Stimulated activated memory B cell treated with anti-CD40 and anti-IgM and Interleukin-4, amounts not matched to agents 10 μg/mL and 1 μg/mL and 100 μg/mL, for 72 hours (primary cell): ENCODE results near the gene KIAA1614.

ENCODE experiments used
- ATAC-seq: fragments of 150-1000 bp; cut with Tn5 transposase; 2 replicates; pipeline ENCODE4 v1.10.0; 2021
- H3K27ac Mint-ChIP-seq: one replicate; pipeline ENCODE4 v1.8.0; 2022; ENCODE audit warnings: mild to moderate bottlenecking, mixed read lengths
- H3K27me3 Mint-ChIP-seq: one replicate; pipeline ENCODE4 v1.8.0; 2022; ENCODE audit warnings: mixed read lengths
- H3K36me3 Mint-ChIP-seq: one replicate; pipeline ENCODE4 v1.8.0; 2022; ENCODE audit warnings: mixed read lengths
- H3K4me1 Mint-ChIP-seq: one replicate; pipeline ENCODE4 v1.8.0; 2022; ENCODE audit warnings: mixed read lengths
- H3K4me3 Mint-ChIP-seq: one replicate; pipeline ENCODE4 v1.8.0; 2022; ENCODE audit warnings: mild to moderate bottlenecking, moderate library complexity, mixed read lengths
- H3K9me3 Mint-ChIP-seq: one replicate; pipeline ENCODE4 v1.8.0; 2022; ENCODE audit warnings: mixed read lengths

Gene KIAA1614, protein sequence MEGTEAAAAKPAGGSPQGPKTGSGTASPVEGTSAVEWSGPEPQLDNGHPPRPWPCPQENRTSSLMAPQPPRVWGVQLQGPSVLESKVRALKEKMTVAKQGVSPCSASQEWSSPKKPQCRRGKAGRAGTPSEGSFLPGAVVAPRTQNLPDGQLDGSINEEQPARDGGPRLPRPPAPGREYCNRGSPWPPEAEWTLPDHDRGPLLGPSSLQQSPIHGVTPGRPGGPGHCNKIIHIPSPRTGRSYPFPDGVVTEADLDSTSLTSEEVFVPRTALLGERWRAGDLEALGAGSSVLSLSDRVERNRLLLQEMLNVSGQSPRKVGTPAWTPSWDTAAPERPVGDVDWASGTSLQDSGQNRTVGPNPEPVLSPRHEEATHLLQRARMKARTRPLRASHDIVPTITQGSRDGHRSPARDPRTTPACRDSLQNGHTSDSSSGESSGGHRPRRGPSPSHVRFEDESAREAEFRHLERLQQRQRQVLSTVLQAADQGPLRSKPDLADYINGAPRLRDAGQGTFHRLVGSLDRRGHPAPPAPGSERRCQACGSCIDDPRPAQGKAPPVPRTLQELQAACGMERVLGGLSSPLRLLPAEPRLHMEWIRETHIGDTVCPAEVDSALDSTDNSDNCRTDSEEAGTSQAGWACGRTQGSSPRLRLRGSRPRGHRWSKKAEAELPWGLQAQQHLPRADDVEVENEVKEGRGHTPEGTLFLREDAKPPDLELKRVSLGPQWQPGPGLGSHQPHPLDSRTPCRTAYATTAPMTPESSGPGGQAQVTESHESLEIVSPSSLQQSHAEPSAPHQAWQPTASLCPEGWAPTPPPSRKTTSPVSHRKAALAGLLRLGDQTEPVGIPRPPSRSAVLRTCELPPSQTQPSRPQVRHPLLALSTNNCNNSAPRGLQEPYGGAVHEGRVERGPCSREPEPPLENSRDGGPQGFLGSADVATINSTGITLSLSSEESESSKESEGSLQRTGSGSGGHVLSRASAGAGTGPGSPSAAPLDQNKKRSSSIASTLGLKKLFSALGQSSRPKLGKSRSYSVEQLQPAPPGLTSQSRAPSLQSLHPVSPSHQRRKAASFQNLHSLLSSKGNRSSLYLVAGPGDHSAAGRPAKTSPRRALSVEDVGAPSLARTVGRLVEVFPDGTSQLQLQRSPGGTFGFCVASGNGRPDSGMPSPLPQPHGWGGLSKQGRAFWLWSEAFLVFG

DNA sequence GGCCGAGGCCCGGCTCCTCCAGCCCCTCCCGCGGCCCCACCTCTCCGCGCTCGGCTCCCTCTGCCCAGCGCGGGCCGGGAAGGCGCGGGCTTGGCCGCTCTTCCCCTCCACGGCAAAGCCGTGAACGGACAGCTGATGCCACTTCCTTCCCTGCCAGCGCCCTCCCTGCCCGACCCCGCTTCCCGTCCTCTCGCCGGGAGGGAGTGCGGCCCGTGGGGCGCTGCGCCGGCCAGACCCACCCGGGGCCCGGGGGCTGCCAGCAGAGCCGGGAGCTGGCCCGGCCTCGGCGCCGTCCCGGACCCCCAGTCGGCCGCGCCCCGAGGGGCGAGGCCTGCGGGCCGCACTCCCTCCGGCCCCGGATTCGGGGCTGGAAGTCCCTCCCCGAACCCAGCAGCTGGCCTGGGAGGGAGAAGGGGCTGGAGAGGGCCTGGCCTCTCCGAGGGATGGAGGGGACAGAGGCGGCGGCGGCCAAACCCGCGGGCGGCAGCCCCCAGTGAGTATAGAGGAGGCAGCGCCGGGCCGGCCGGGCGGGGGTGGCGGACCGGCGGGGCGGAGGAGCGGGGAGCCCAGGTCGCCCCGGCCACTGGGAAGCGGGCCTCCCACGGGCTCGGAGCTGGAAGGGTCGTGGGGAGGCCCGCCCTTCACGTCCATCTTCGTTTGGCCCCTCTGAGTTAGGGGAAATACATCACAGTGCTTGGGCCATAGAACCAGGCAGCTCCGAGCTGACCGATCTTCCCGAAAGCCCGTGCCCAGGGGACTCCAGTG is at the start of gene KIAA1614:
KIAA1614 (plus strand) TSS at position 97 of the 765 bp plus-strand sequence; CDS start at position 444, 347 bp downstream.
- peak; percentile 46 for ATAC-seq
- Mint-ChIP-seq H3K36me3 (no peaks in the 10 kb centered on the region), H3K4me3 (peak within 1 kb of the TSS; percentile 68), H3K27me3 (peaks cover 52% of the 10 kb centered on the region), H3K9me3 (no peaks in the 10 kb centered on the region), H3K4me1 (peaks cover 7% of the 10 kb centered on the region), H3K27ac (no peak within 1 kb of the TSS)

DNA sequence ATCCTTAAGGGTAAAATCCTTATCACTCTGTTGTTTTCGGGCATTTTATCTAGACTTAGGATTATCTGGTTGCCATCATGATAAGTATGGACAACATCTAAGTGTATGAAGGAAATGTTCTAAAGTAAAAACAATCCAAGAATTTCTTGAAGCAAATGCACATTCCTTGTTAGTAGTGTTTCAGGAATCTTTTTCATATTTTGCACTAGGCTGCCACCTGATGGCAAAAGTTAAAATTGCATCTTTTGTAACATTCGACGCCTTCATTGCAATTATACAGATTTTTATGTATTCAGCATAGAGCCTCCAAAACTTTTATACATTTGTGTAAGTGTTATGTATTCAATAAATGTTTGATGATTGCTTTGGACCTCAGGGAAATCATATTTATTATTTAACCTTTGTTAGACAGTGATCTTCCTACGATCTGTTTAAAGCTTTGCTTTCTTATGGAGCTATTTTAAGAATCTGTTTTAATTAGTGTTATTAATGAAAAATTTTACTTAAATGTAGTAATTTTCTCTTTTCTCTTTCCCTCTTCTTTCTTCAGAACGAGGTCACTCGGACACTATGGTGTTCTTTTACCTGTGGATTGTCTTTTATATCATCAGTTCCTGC is 49.4 kb upstream of the KIAA1614 start:
- peaks cover 7% of the 10 kb centered on the region for H3K36me3 Mint-ChIP-seq
- H3K27ac Mint-ChIP-seq: no peak overlapping the region
- no peaks in the 10 kb centered on the region for H3K9me3 Mint-ChIP-seq
- no peak for ATAC-seq
- H3K27me3 Mint-ChIP-seq: no peaks in the 10 kb centered on the region
- no peak overlapping the region for H3K4me3 Mint-ChIP-seq
- H3K4me1 Mint-ChIP-seq: no peaks in the 10 kb centered on the region

DNA sequence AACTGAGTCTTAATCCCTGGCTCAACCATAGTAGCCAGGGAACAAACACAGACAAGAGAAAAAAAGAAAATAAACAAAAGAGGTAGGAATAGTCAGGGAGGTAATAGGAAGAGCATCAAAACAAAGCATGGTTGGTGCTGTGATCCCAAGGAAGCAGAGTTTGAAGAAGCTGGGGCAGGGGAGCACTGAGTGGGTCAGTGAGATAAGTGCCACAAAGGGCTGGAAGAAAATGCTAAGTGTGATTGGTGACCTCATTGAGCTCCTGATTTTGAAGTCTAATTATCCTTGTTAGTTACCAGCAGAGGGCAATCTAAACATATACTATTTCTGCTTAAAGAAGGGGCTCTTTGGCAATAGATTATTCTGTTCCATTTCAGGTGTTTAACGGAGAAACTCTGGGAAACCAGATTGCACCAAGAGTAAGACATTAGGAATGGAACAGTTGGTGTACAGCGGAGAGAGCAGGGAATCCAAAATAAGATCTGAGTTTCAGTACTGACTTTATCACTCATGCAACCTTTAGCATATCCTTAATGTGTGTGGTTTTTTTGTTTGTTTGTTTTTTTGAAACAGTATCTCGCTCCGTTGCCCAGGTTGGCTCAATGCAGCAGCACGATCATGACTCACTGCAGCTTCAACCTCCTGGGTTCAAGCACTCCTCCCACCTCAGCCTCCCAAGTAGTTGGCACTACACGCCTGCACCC is 30.7 kb upstream of the KIAA1614 start:
- Mint-ChIP-seq H3K27ac (no peak overlapping the region), H3K36me3 (peaks cover 19% of the 10 kb centered on the region), H3K9me3 (no peaks in the 10 kb centered on the region), H3K27me3 (no peaks in the 10 kb centered on the region), H3K4me1 (peaks cover 6% of the 10 kb centered on the region), H3K4me3 (no peak overlapping the region)
- no peak for ATAC-seq

DNA sequence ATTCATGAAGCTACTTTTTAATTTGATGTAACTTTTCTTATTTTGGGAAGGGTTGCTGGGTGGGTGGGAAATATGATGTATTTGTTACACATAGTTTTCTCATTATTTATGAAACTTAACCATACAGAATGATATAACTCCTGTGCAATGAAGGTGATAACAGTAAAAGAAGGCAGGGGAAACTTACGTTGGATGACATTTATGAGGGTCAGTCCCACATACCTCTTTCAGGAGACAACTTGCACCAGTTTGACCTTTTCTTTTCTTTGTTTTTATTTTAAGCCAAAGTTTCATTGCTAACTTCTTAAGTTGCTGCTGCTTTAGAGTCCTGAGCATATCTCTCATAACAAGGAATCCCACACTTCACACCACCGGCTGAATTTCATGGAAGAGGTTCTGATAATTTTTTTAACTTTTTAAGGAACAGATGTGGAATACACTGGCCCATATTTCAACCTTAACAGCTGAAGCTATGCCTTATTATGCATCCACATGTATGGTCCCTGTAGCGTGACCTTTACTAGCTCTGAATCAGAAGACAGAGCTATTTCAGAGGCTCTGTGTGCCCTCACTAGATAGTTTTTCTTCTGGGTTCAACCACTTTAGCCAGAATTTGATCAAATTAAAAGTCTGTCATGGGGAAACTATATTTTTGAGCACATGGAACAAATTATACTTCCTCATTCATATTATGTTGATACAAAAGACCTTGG is 28.0 kb upstream of the KIAA1614 start:
- Mint-ChIP-seq H3K27me3 (no peaks in the 10 kb centered on the region), H3K4me3 (peak overlapping the region; percentile 20), H3K27ac (peak overlapping the region; percentile 67), H3K36me3 (peaks cover 25% of the 10 kb centered on the region), H3K9me3 (peaks cover 2% of the 10 kb centered on the region), H3K4me1 (peaks cover 26% of the 10 kb centered on the region)
- peak; percentile 67 for ATAC-seq

DNA sequence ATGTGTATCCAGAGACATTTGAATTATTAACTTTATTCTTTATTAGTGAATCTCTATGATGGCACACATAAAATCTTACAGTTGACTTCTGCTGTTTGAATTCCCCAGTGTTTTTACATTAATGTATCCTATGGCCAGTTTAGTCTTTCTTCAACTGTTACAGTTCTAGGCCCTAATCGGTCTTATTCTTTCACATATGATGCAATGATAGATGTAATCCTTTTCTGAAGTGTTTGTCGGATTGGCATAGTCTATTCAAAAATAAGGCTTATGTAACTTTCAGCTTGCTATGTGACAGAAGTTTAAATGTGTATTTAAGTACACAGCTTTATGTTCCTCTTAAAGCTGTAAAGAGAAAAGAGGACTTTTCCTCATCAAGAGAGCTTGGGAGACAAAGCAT is 26.4 kb upstream of the KIAA1614 start:
- Mint-ChIP-seq H3K9me3 (peaks cover 2% of the 10 kb centered on the region), H3K27ac (no peak overlapping the region), H3K36me3 (peaks cover 19% of the 10 kb centered on the region), H3K27me3 (no peaks in the 10 kb centered on the region), H3K4me3 (no peak overlapping the region), H3K4me1 (peaks cover 28% of the 10 kb centered on the region)
- no peak for ATAC-seq

DNA sequence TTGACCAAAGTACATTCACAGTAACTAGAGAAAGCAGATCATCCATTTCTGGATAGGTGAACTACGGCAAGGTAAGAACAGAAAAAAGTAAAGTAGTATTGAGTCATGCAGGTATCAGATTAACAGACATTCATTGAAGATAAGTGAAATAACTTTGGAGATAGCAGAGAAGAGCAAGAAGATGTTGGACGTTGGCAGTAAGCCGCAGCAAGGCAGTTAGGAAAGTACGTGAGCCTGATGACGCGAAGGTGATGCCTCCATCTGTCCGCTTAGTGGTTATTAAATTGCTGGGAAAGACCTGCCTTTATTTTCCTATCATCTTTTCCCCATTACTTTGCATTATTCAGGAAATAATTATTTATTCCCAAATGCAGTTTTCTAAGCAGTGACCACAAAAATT is 24.9 kb upstream of the KIAA1614 start:
- ATAC-seq: no peak
- no peak overlapping the region for H3K27ac Mint-ChIP-seq
- H3K27me3 Mint-ChIP-seq: no peaks in the 10 kb centered on the region
- H3K9me3 Mint-ChIP-seq: peaks cover 2% of the 10 kb centered on the region
- H3K36me3 Mint-ChIP-seq: peaks cover 15% of the 10 kb centered on the region
- peaks cover 22% of the 10 kb centered on the region for H3K4me1 Mint-ChIP-seq
- H3K4me3 Mint-ChIP-seq: no peak overlapping the region

DNA sequence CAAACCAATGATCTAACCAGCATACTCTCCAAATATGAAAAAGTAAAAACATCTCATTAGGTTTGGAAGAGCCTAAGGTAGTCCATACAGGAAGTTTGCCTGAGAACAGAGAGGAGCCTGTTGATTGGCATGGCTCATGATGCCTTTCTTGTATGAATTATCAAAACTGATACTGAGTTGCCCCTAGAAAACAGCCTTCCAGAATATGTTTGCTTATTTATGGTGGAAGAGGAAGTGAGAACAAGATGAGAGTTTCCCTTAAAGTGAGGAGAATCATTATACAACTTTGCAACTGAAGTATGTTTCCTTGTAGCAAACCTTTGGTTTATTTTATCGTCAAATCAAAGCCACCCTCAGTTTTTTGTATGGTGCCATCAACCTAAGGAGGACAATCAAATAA is 23.8 kb upstream of the KIAA1614 start:
- H3K4me1 Mint-ChIP-seq: peaks cover 22% of the 10 kb centered on the region
- peaks cover 9% of the 10 kb centered on the region for H3K36me3 Mint-ChIP-seq
- H3K27ac Mint-ChIP-seq: no peak overlapping the region
- H3K27me3 Mint-ChIP-seq: no peaks in the 10 kb centered on the region
- H3K4me3 Mint-ChIP-seq: no peak overlapping the region
- ATAC-seq: peak; percentile 79
- peaks cover 2% of the 10 kb centered on the region for H3K9me3 Mint-ChIP-seq

DNA sequence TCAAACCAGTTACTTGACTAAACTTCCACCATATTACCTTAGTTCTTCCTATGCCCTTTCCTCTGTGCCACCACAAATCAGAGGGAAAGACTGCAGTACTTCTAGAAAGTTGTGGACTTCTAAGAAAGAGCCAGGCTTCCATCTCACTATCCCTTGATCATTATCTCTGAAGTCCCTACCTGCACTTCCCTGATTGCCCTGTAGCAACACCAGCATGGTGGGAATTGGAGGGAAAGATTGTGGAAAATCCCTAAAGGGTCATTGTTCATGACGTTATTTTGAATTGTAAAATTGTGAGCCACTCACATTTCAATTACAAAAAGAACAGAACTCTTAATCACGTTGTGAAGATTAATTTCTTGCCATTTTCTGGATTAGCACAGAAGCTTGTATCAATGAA is 23.4 kb upstream of the KIAA1614 start:
- H3K4me1 Mint-ChIP-seq: peaks cover 22% of the 10 kb centered on the region
- H3K36me3 Mint-ChIP-seq: peaks cover 6% of the 10 kb centered on the region
- no peak overlapping the region for H3K27ac Mint-ChIP-seq
- no peak overlapping the region for H3K4me3 Mint-ChIP-seq
- H3K27me3 Mint-ChIP-seq: no peaks in the 10 kb centered on the region
- H3K9me3 Mint-ChIP-seq: peaks cover 2% of the 10 kb centered on the region
- ATAC-seq: no peak

DNA sequence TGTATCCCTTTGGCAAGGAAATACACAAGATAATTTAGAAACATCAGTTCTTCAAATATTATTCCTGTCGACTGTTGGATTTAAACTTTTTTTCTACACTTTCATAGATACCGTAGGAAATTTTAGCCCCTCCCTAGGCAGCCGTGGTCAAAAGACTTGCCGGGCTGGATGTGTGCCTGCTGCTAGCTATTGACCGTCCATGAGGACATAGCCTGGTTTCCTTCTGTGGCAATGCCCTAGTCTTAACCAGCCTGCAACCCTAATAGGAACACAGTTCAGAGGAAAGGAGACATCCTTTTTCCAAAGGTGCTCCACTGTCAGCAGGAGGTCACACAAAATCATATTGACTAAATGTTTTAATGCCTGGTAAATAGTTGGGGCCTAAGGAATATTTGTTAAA is 20.4 kb upstream of the KIAA1614 start:
- H3K27ac Mint-ChIP-seq: no peak overlapping the region
- H3K27me3 Mint-ChIP-seq: no peaks in the 10 kb centered on the region
- H3K4me1 Mint-ChIP-seq: peaks cover 22% of the 10 kb centered on the region
- H3K9me3 Mint-ChIP-seq: peaks cover 5% of the 10 kb centered on the region
- H3K4me3 Mint-ChIP-seq: no peak overlapping the region
- ATAC-seq: no peak
- peaks cover 11% of the 10 kb centered on the region for H3K36me3 Mint-ChIP-seq

DNA sequence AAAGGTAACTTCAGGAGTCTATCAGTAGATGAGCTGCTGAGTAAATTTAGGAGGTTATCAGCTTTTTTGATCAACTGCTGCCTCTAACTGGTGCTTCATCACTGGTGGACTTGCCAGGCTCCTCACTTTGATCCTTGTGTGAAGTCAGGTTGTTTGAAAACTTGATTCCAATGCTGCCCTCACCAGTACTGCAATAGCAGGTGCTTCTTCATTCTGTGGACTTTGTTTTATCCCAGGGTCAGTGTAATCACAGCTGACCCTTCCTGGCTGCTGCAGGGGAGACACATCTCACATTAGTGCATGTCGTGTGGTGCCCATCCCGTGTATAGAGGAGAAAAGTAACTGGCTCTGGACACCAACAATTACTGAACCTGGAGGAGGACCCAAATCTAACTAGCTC is 20.0 kb upstream of the KIAA1614 start:
- Mint-ChIP-seq H3K27me3 (no peaks in the 10 kb centered on the region), H3K4me3 (no peak overlapping the region), H3K9me3 (peaks cover 5% of the 10 kb centered on the region), H3K27ac (no peak overlapping the region), H3K36me3 (peaks cover 9% of the 10 kb centered on the region), H3K4me1 (peaks cover 20% of the 10 kb centered on the region)
- no peak for ATAC-seq

DNA sequence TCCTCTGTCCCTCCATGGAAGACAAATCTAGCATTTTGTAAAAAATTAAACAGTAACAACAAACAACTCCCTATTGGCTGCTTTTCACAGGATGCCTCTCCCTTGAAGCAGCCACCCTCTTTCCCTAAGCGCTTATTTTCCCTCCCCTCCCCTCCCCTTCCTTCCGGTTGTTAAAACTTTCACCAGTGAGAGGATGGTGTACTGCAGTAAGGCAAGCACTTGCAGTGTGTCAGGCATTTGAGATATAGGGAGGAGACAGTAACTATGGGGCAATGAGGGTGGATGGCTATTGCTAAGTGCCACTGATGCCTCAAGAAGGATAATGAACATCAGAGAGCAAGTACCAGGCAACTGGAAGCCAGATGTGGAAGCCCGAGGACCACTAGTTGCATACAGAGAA is 19.1 kb upstream of the KIAA1614 start:
- Mint-ChIP-seq H3K27ac (no peak overlapping the region), H3K27me3 (no peaks in the 10 kb centered on the region), H3K4me1 (peaks cover 14% of the 10 kb centered on the region), H3K36me3 (peaks cover 5% of the 10 kb centered on the region), H3K9me3 (peaks cover 5% of the 10 kb centered on the region), H3K4me3 (no peak overlapping the region)
- ATAC-seq: no peak

DNA sequence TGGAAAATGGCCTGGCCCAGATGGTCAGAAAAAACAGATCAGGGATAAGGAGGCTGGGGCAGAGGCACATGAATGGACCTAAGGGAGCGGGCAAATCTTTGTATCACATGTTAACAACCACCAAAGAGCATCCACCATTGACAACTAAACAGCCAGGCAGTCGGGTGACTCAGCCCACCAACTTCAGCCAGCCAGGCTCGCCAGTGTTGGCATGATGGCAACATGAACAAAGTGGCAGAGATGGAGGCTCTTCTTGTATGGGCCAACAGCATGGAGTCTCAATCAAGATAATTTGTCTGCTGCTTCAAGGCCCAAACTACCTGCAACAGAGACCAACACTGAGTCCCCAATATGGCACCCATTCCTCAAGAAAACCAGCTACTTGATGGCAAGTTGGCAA is 16.5 kb upstream of the KIAA1614 start:
- Mint-ChIP-seq H3K9me3 (peaks cover 3% of the 10 kb centered on the region), H3K4me1 (no peaks in the 10 kb centered on the region), H3K27me3 (peaks cover 15% of the 10 kb centered on the region), H3K36me3 (peaks cover 5% of the 10 kb centered on the region), H3K4me3 (no peak overlapping the region), H3K27ac (no peak overlapping the region)
- no peak for ATAC-seq

DNA sequence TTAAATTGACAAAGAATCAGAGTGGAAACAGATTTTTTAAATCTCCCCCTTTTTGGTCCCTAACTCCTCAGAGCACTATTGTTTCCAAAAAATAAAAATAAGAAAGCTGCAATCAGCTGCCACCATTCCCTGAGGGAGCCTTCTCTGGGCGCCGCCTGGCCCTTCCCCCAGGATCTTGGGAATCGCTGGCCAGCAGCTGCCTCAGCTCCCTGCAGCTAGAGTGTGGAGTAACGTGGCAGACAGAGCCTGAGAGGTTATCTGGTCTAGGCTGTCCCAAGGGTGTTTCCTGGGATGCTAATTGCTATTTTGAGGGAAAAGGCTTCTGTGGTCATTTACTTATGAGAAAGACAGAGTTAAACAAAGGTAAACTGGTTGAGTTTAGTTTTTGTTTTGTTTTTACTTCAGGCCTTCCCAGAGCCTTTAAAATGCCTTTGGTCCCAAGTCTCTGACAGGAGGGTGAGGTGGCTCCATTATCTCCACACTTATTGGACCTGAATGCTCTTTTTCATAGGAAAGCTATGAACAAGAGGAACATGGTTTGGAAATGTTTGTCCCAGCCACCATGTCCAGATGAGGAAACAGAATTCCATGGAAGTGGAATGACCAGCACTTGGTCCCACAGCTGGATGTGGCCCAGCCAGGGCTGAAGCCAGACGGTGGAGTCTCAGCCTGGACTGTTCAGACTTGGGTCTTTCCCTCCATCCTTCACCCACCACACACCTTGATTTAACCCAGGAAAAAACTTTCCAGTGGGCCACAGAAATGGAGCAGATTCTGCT is 14.1 kb upstream of the KIAA1614 start:
- no peak for ATAC-seq
- no peak overlapping the region for H3K4me3 Mint-ChIP-seq
- peaks cover 5% of the 10 kb centered on the region for H3K36me3 Mint-ChIP-seq
- H3K9me3 Mint-ChIP-seq: peaks cover 3% of the 10 kb centered on the region
- H3K27ac Mint-ChIP-seq: no peak overlapping the region
- peaks cover 23% of the 10 kb centered on the region for H3K27me3 Mint-ChIP-seq
- no peaks in the 10 kb centered on the region for H3K4me1 Mint-ChIP-seq
